Measurements from ENCODE around the gene EIF2AK3. TPM values are rescaled to one million over a fixed set of nuclear protein-coding genes. Genes with fewer than 3 reads are reported as not detected.

Gene EIF2AK3
- total and polyA plus RNA-seq, 10 of the 15 experiments (the other 5 are each of a cell fraction or from before 2014, with no cell fraction given): 5.0 to 44.7 (median 22.4) TPM

DNA sequence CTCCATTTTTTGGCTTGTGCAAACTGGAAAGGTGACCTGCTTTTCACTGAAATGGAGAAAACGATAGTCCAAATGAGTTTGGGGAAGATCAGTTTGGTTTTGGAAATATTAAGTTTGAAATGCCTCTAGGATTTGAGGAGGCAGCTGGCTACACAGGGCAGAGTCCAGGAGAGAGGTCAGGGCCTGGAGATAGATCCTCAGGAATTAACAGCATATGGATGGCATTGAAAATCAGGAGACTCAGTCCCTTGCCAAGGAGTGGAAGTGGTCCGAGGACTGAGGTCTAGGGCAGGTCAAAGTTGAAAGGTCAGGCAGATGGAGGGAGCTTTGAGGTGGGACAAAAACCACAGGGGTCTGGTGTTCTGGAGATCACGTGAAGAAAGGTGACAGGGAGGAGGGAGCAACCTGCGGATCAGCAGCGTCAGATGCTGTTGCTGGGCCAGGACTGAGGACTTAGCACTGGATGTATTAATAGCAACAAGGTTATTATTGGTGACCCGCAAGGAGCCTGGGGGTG, 83.7 kb downstream of the EIF2AK3 start:
- no peaks in the 10 kb centered on the region for H3K4me1 ChIP-seq (ENCODE audit: control insufficient read depth, insufficient read depth, low read length)
- 46% methylated on average over 6 of the region's 6 CpGs for WGBS (ENCODE audit: insufficient coverage, insufficient replicate concordance, low lambda C conversion rate, missing lambda C conversion rate)
- no peak overlapping the region for H2AFZ ChIP-seq (ENCODE audit: control insufficient read depth, low read depth, low read length)
- ChIA-PET SMC1A (ENCODE audit: uncharacterized antibody, unreplicated experiment) (no interaction called here), POLR2A (no interaction called here), RAD21 (ENCODE audit: unreplicated experiment) (no interaction called here), CTCF (no interaction called here)
- H3K27ac ChIP-seq (ENCODE audit: control insufficient read depth, insufficient read depth): no peak overlapping the region
- no peak overlapping the region for H3K9ac ChIP-seq (ENCODE audit: control insufficient read depth, insufficient read depth, low read length)
- intact Hi-C loops (cut with micrococcal nuclease; ENCODE audit: unreplicated experiment) (no loop called here), in situ Hi-C loops (cut with MboI) (no loop called here)
- H3K79me2 ChIP-seq (ENCODE audit: control insufficient read depth, insufficient read depth, low read length): no peaks in the 10 kb centered on the region
- DNase-seq (ENCODE audit: low read depth, low spot score) (no peak), ATAC-seq (no peak), FAIRE-seq (no peak)
- no peak overlapping the region for H3K4me3 ChIP-seq
- H3K9me3 ChIP-seq (replicated peaks; ENCODE audit: control insufficient read depth, insufficient read depth, low read length): no peaks in the 10 kb centered on the region
- H3K4me2 ChIP-seq (ENCODE audit: control insufficient read depth, insufficient read depth): no peak overlapping the region
- no peaks in the 10 kb centered on the region for H4K20me1 ChIP-seq (ENCODE audit: control insufficient read depth, insufficient read depth)
- TF ChIP-seq ZNF217 (IDR thresholded peaks at IDR 0.05) (no peak), KLF5 (IDR thresholded peaks at IDR 0.05; ENCODE audit: partially characterized antibody) (no peak), CREM (IDR thresholded peaks at IDR 0.05; ENCODE audit: low read depth) (no peak), TARDBP (IDR thresholded peaks at IDR 0.05; ENCODE audit: borderline replicate concordance) (no peak), JUNB (IDR thresholded peaks at IDR 0.05) (no peak), LARP7 (IDR thresholded peaks at IDR 0.05) (no peak), PML (IDR thresholded peaks at IDR 0.05; ENCODE audit: low read length) (no peak), RAD21 (IDR thresholded peaks at IDR 0.05; ENCODE audit: insufficient read depth, low read depth, low read length) (no peak), BRCA1 (IDR thresholded peaks at IDR 0.05; ENCODE audit: low read depth, low read length) (no peak)
- TF ChIP-seq, protein P1, sequence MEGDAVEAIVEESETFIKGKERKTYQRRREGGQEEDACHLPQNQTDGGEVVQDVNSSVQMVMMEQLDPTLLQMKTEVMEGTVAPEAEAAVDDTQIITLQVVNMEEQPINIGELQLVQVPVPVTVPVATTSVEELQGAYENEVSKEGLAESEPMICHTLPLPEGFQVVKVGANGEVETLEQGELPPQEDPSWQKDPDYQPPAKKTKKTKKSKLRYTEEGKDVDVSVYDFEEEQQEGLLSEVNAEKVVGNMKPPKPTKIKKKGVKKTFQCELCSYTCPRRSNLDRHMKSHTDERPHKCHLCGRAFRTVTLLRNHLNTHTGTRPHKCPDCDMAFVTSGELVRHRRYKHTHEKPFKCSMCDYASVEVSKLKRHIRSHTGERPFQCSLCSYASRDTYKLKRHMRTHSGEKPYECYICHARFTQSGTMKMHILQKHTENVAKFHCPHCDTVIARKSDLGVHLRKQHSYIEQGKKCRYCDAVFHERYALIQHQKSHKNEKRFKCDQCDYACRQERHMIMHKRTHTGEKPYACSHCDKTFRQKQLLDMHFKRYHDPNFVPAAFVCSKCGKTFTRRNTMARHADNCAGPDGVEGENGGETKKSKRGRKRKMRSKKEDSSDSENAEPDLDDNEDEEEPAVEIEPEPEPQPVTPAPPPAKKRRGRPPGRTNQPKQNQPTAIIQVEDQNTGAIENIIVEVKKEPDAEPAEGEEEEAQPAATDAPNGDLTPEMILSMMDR (IDR thresholded peaks at IDR 0.05 in 2 of 3, conservative IDR thresholded peaks at IDR 0.05 in 1 of 3; ENCODE audit: control insufficient read depth in 2 of 3, extremely low read depth in 1 of 3, insufficient read depth in 1 of 3, low read depth in 3 of 3, low read length in 3 of 3): no peak
- TF ChIP-seq, protein P2, sequence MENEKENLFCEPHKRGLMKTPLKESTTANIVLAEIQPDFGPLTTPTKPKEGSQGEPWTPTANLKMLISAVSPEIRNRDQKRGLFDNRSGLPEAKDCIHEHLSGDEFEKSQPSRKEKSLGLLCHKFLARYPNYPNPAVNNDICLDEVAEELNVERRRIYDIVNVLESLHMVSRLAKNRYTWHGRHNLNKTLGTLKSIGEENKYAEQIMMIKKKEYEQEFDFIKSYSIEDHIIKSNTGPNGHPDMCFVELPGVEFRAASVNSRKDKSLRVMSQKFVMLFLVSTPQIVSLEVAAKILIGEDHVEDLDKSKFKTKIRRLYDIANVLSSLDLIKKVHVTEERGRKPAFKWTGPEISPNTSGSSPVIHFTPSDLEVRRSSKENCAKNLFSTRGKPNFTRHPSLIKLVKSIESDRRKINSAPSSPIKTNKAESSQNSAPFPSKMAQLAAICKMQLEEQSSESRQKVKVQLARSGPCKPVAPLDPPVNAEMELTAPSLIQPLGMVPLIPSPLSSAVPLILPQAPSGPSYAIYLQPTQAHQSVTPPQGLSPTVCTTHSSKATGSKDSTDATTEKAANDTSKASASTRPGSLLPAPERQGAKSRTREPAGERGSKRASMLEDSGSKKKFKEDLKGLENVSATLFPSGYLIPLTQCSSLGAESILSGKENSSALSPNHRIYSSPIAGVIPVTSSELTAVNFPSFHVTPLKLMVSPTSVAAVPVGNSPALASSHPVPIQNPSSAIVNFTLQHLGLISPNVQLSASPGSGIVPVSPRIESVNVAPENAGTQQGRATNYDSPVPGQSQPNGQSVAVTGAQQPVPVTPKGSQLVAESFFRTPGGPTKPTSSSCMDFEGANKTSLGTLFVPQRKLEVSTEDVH (IDR thresholded peaks at IDR 0.05; ENCODE audit: low read depth, partially characterized antibody): no peak
- TF ChIP-seq, protein P3, sequence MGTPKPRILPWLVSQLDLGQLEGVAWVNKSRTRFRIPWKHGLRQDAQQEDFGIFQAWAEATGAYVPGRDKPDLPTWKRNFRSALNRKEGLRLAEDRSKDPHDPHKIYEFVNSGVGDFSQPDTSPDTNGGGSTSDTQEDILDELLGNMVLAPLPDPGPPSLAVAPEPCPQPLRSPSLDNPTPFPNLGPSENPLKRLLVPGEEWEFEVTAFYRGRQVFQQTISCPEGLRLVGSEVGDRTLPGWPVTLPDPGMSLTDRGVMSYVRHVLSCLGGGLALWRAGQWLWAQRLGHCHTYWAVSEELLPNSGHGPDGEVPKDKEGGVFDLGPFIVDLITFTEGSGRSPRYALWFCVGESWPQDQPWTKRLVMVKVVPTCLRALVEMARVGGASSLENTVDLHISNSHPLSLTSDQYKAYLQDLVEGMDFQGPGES (IDR thresholded peaks at IDR 0.05): no peak
- BruUV-seq (replicated peaks): no TSS peak
- no peaks in the 10 kb centered on the region for H3K27me3 ChIP-seq (replicated peaks in 1 of 2; ENCODE audit: control insufficient read depth in 2 of 2, insufficient read depth in 2 of 2, low read length in 1 of 2)
- no peaks in the 10 kb centered on the region for H3K36me3 ChIP-seq (ENCODE audit: control insufficient read depth in 2 of 2, insufficient read depth in 2 of 2, low read length in 1 of 2)
